Endothelial cell of umbilical vein (primary cell): ENCODE results near the gene USH2A. TPM values are rescaled to one million over a fixed set of nuclear protein-coding genes. Genes with fewer than 3 reads are reported as not detected.

ENCODE experiments used
- BruUV-seq: library from RNA; stranded (reverse); fragments of 400-500 nt; replicated peaks from 2 replicates; lab custom pipeline; 2021; lab: Mats Ljungman, UMichigan
- CTCF ChIA-PET: fragments of 300-600, 350-600 bp; sonication (Branson Sonifier 250); formaldehyde crosslinking; loops from one replicate; lab custom pipeline; 2021; ENCODE audit warnings: antibody characterized with exemption, inconsistent platforms; lab: Charles Lee
- POLR2A ChIA-PET: fragments of 300-600, 350-600 bp; sonication (Branson Sonifier 250); formaldehyde crosslinking; loops from one replicate; lab custom pipeline; 2021; ENCODE audit warnings: antibody characterized with exemption, inconsistent platforms; lab: Charles Lee
- DNase-seq: peaks from one replicate; pipeline ENCODE4 v3.0.0-alpha.2; 2011; ENCODE audit warnings: low read depth, low spot score
- FAIRE-seq: peaks from 2 replicates; lab custom pipeline; 2011; peaks lifted over from hg19 to GRCh38; lab: Jason Lieb, UNC
- H2AFZ ChIP-seq: 2 replicates; pipeline ENCODE4 v1.6.0; 2012; ENCODE audit warnings: low read depth, low read length, control low read depth, inconsistent platforms
- H3K27ac ChIP-seq: 2 replicates; pipeline ENCODE4 v1.5.1; 2011; ENCODE audit warnings: low read depth, mild to moderate bottlenecking, control low read depth, low read length, moderate library complexity; ENCODE audit not compliant: insufficient read depth
- H3K27me3 ChIP-seq, 2 experiments: 2 replicates each; pipeline versions ENCODE4 v1.6.0 to v1.6.1; 2011; ENCODE audit warnings: low read length in 2 of 2, mixed read lengths in 1 of 2; ENCODE audit not compliant: control insufficient read depth in 2 of 2, insufficient read depth in 2 of 2
- H3K36me3 ChIP-seq, 2 experiments: 2 replicates in 1 of 2; 3 replicates in 1 of 2; pipeline ENCODE4 v1.5.1; 2011; ENCODE audit warnings: low read length in 2 of 2, mild to moderate bottlenecking in 1 of 2, moderate library complexity in 1 of 2; ENCODE audit not compliant: control insufficient read depth in 2 of 2, insufficient read depth in 2 of 2; ENCODE audit errors: extremely low read depth in 1 of 2
- H3K4me1 ChIP-seq: 3 replicates; pipeline ENCODE4 v1.5.1; 2011; ENCODE audit warnings: mild to moderate bottlenecking, low read length; ENCODE audit not compliant: control insufficient read depth, insufficient read depth; ENCODE audit errors: extremely low read depth
- H3K4me2 ChIP-seq: 2 replicates; pipeline ENCODE4 v1.6.1; 2011; ENCODE audit warnings: low read length, control low read depth, mixed read lengths; ENCODE audit not compliant: insufficient read depth
- H3K4me3 ChIP-seq, 3 experiments: fragments of 200-600 bp in 1 of 3; sonication (generic), shearing (Covaris generic) in 1 of 3; replicated peaks in 1 of 3; 2 replicates each; pipeline ENCODE4 v1.5.1; 2011 to 2016; ENCODE audit warnings: control low read depth in 3 of 3, low read length in 3 of 3, mild to moderate bottlenecking in 2 of 3, inconsistent platforms in 1 of 3, low read depth in 1 of 3, moderate library complexity in 1 of 3; ENCODE audit not compliant: insufficient read depth in 1 of 3
- H3K79me2 ChIP-seq: 2 replicates; pipeline ENCODE4 v1.6.0; 2012; ENCODE audit warnings: low read length, inconsistent platforms; ENCODE audit not compliant: control insufficient read depth, insufficient read depth
- H3K9ac ChIP-seq: replicated peaks from 2 replicates; pipeline ENCODE3; 2011; ENCODE audit warnings: low read length, control low read depth; ENCODE audit not compliant: insufficient read depth; ENCODE audit errors: extremely low read depth
- H3K9me1 ChIP-seq: replicated peaks from 3 replicates; pipeline ENCODE4 v1.6.0; 2011; ENCODE audit warnings: mild to moderate bottlenecking, low read length; ENCODE audit not compliant: control insufficient read depth, insufficient read depth; ENCODE audit errors: extremely low read depth
- H3K9me3 ChIP-seq: replicated peaks from 2 replicates; pipeline ENCODE4 v1.5.1; 2012; ENCODE audit warnings: low read length, inconsistent platforms; ENCODE audit not compliant: control insufficient read depth, insufficient read depth
- H4K20me1 ChIP-seq: replicated peaks from 2 replicates; pipeline ENCODE3; 2011; ENCODE audit warnings: mild to moderate bottlenecking, low read length; ENCODE audit not compliant: control insufficient read depth, insufficient read depth; ENCODE audit errors: extremely low read depth
- CTCF ChIP-seq, 2 donors: IDR thresholded peaks; 1 replicate in 1 of 2; 2 replicates in 1 of 2; pipeline ENCODE4 v1.5.1; 2011; ENCODE audit warnings: low read length in 2 of 2, mild to moderate bottlenecking in 2 of 2, moderate library complexity in 2 of 2, control low read depth in 1 of 2, inconsistent platforms in 1 of 2, low read depth in 1 of 2; ENCODE audit not compliant: insufficient read depth in 1 of 2; ENCODE audit errors: extremely low read depth in 1 of 2
- EZH2 ChIP-seq: IDR thresholded peaks from 2 replicates; pipeline ENCODE4 v1.6.1; 2012; ENCODE audit warnings: borderline replicate concordance, low read depth, mild to moderate bottlenecking, moderate library complexity, low read length, inconsistent platforms; ENCODE audit not compliant: severe bottlenecking
- FOS ChIP-seq: IDR thresholded peaks from 2 replicates; pipeline ENCODE4 v1.6.1; 2011; ENCODE audit warnings: mild to moderate bottlenecking, low read length, moderate library complexity, borderline replicate concordance; ENCODE audit not compliant: insufficient read depth
- GATA2 ChIP-seq: IDR thresholded peaks from 2 replicates; pipeline ENCODE4 v1.7.0; 2011; ENCODE audit warnings: low read depth, mild to moderate bottlenecking, moderate library complexity, mixed read lengths, low read length; ENCODE audit not compliant: insufficient read length, insufficient read depth
- JUN ChIP-seq: IDR thresholded peaks from 2 replicates; pipeline ENCODE4 v1.6.1; 2011; ENCODE audit warnings: borderline replicate concordance, low read depth; ENCODE audit not compliant: insufficient read length, insufficient read depth
- MAX ChIP-seq: IDR thresholded peaks from 2 replicates; pipeline ENCODE4 v1.6.1; 2011; ENCODE audit not compliant: insufficient read depth, insufficient read length
- MYC ChIP-seq: IDR thresholded peaks from one replicate; pipeline ENCODE4 v1.6.1; 2011; ENCODE audit warnings: mild to moderate bottlenecking, low read depth, low read length
- POLR2A ChIP-seq: IDR thresholded peaks from 2 replicates; pipeline ENCODE4 v1.6.1; 2012; ENCODE audit warnings: low read depth, mild to moderate bottlenecking, control low read depth, low read length
- POLR2AphosphoS5 ChIP-seq: IDR thresholded peaks from 2 replicates; pipeline ENCODE4 v1.6.1; 2012; ENCODE audit warnings: low read depth, mild to moderate bottlenecking, control low read depth, low read length, moderate library complexity; ENCODE audit not compliant: insufficient read depth
- dilution Hi-C: fragments of 300-500 bp; cut with MboI; formaldehyde crosslinking; loops from one replicate; pipeline ENCODE4 v1.15.0; 2019; ENCODE audit warnings: low sequenced_read_pairs; ENCODE audit not compliant: extremely low pct_ligation_motif_present
- intact Hi-C: fragments of 100-400 bp; cut with micrococcal nuclease; formaldehyde crosslinking; loops from one replicate; pipeline ENCODE4 v1.10.0; 2022
- polyA plus RNA-seq, 4 experiments: library from polyadenylated mRNA; depleted of rRNA in 3 of 4; stranded (reverse) in 3 of 4; unstranded in 1 of 4; fragments of >200 nt; gene quantifications; 2 replicates each; pipeline versions ENCODE4 v1.2.1 to v1.2.3, GENCODE V29; 2011 to 2012; ENCODE audit warnings: missing spikeins in 1 of 4
- total RNA-seq: library from RNA; stranded (reverse); gene quantifications from 2 replicates; pipeline ENCODE4 v1.2.3, GENCODE V29; 2021

USH2A gene
- total and polyA plus RNA-seq, 2 donors (not counting 3 experiments of a cell fraction or from before 2014, with no cell fraction given) = not detected

- Histone ChIP-seq H3K4me2 (no peak overlapping the region), H4K20me1 (no peaks in the 10 kb centered on the region), H3K9me1 (no peaks in the 10 kb centered on the region), H3K79me2 (no peaks in the 10 kb centered on the region), H3K9me3 (no peaks in the 10 kb centered on the region), H3K27ac (no peak overlapping the region), H3K9ac (no peak overlapping the region), H3K4me1 (no peaks in the 10 kb centered on the region), H3K27me3 (no peaks in the 10 kb centered on the region), H3K36me3 (no peaks in the 10 kb centered on the region), H3K4me3 (no peak overlapping the region), H2AFZ (no peak overlapping the region)
- DNase-seq = no peak
- TF ChIP-seq GATA2 (no peak), MAX (no peak), MYC (no peak), FOS (no peak), POLR2AphosphoS5 (no peak), CTCF (IDR thresholded peaks at IDR 0.05; ENCODE audit: extremely low read depth in 1 of 2, insufficient read depth in 1 of 2, low read depth in 1 of 2, low read length in 2 of 2) (no peak), POLR2A (no peak), EZH2 (no peak), JUN (no peak)
- intact Hi-C loops (no loop called here), dilution Hi-C loops (no loop called here)
- ChIA-PET POLR2A (no interaction called here), CTCF (no interaction called here)
- no TSS peak for BruUV-seq
- no peak for FAIRE-seq
These were observed 762.2 kb downstream of the USH2A start for GRCh38 chr1:215661033-215661432.
